GM12892 (cell line): ENCODE results near the gene ISM2.

ENCODE experiments used
- POLR2A ChIP-seq: IDR thresholded peaks from 2 replicates; pipeline ENCODE4 v1.6.1; 2011; ENCODE audit warnings: low read depth, low read length, control low read depth
- TAF1 ChIP-seq: IDR thresholded peaks from 2 replicates; pipeline ENCODE4 v1.6.1; 2011; ENCODE audit warnings: low read depth, mild to moderate bottlenecking, control low read depth, low read length, borderline replicate concordance

- TF ChIP-seq TAF1 (no peak), POLR2A (no peak)
Observed at GRCh38 chr14:77442196-77442595, 56.4 kb downstream of the ISM2 start.
